DOHH2 (cell line): ENCODE results near the gene FAN1.

Experiments used
- H3F3A ChIP-seq: fragments of 200-600 bp; sonication (generic), shearing (Covaris generic); 2 replicates; pipeline ENCODE4 v1.6.0; 2016; ENCODE audit warnings: antibody characterized with exemption, mild to moderate bottlenecking; ENCODE audit not compliant: control insufficient read depth, insufficient read depth
- H3K27ac ChIP-seq: fragments of 200-600 bp; sonication (generic); 2 replicates; pipeline ENCODE4 v1.5.1; 2014; ENCODE audit warnings: low read depth, mild to moderate bottlenecking, low read length, moderate library complexity
- H3K27me3 ChIP-seq: fragments of 200-600 bp; sonication (generic); 2 replicates; pipeline ENCODE4 v1.6.1; 2014; ENCODE audit warnings: mild to moderate bottlenecking, low read length, mixed read lengths; ENCODE audit not compliant: control insufficient read depth
- H3K36me3 ChIP-seq: fragments of 200-600 bp; sonication (generic); 2 replicates; pipeline ENCODE4 v1.6.1; 2014; ENCODE audit warnings: mild to moderate bottlenecking, low read length, moderate library complexity, mixed read lengths; ENCODE audit not compliant: control insufficient read depth
- H3K4me1 ChIP-seq: fragments of 200-600 bp; sonication (generic); 2 replicates; pipeline ENCODE4 v1.6.1; 2014; ENCODE audit warnings: mild to moderate bottlenecking, low read length, mixed read lengths; ENCODE audit not compliant: control insufficient read depth
- H3K4me2 ChIP-seq: fragments of 200-600 bp; sonication (generic); 2 replicates; pipeline ENCODE4 v1.6.0; 2014; ENCODE audit warnings: mild to moderate bottlenecking, low read length, moderate library complexity
- H3K4me3 ChIP-seq: fragments of 200-600 bp; sonication (generic); 2 replicates; pipeline ENCODE4 v1.5.1; 2014; ENCODE audit warnings: mild to moderate bottlenecking, low read length, mixed read lengths
- H3K79me2 ChIP-seq: fragments of 200-600 bp; sonication (generic); 2 replicates; pipeline ENCODE4 v1.6.1; 2014; ENCODE audit warnings: mild to moderate bottlenecking, low read length, mixed read lengths; ENCODE audit not compliant: control insufficient read depth
- H3K9me2 ChIP-seq: fragments of 200-600 bp; sonication (generic); replicated peaks from 2 replicates; pipeline ENCODE4 v1.6.1; 2014; ENCODE audit warnings: mild to moderate bottlenecking, low read length, mixed read lengths; ENCODE audit not compliant: control insufficient read depth
- H3K9me3 ChIP-seq: fragments of 200-600 bp; sonication (generic); 2 replicates; pipeline ENCODE4 v1.6.1; 2014; ENCODE audit warnings: antibody characterized with exemption, low read length, mixed read lengths; ENCODE audit not compliant: control insufficient read depth, insufficient read depth
- H4K20me1 ChIP-seq: fragments of 200-600 bp; sonication (generic); 2 replicates; pipeline ENCODE4 v1.6.0; 2014; ENCODE audit warnings: low read depth, mild to moderate bottlenecking, antibody characterized with exemption, low read length, moderate library complexity; ENCODE audit not compliant: control insufficient read depth, insufficient read depth
- CTCF ChIP-seq: fragments of 200-600 bp; sonication (generic); IDR thresholded peaks from one replicate; pipeline ENCODE4 v1.5.1; 2014; ENCODE audit warnings: antibody characterized with exemption, mild to moderate bottlenecking, low read depth, low read length; ENCODE audit not compliant: poor library complexity, severe bottlenecking
- EZH2phosphoT487 ChIP-seq: fragments of 200-600 bp; sonication (generic); IDR thresholded peaks from 2 replicates; pipeline ENCODE4 v1.6.1; 2017; ENCODE audit warnings: borderline replicate concordance, mild to moderate bottlenecking, antibody characterized with exemption, low read length, moderate library complexity, mixed read lengths

The FAN1 gene

GRCh38 chr15:30925686-30926085 lies 22.0 kb downstream of the FAN1 start:
- Histone ChIP-seq H4K20me1 (no peaks in the 10 kb centered on the region), H3K36me3 (peaks cover 15% of the 10 kb centered on the region; the same call in 1 of the 2 replicates), H3K27me3 (no peaks in the 10 kb centered on the region), H3K4me2 (no peak overlapping the region), H3K9me3 (no peaks in the 10 kb centered on the region), H3F3A (no peaks in the 10 kb centered on the region), H3K79me2 (no peaks in the 10 kb centered on the region), H3K4me1 (no peaks in the 10 kb centered on the region), H3K4me3 (no peak overlapping the region), H3K27ac (no peak overlapping the region), H3K9me2 (no peaks in the 10 kb centered on the region)
- TF ChIP-seq CTCF (no peak), EZH2phosphoT487 (no peak)

GRCh38 chr15:30926161-30926560 lies 22.4 kb downstream of the FAN1 start:
- Histone ChIP-seq H4K20me1 (no peaks in the 10 kb centered on the region), H3K9me3 (no peaks in the 10 kb centered on the region), H3K4me2 (no peak overlapping the region), H3K27ac (no peak overlapping the region), H3K4me3 (no peak overlapping the region), H3K27me3 (no peaks in the 10 kb centered on the region), H3K79me2 (no peaks in the 10 kb centered on the region), H3K9me2 (no peaks in the 10 kb centered on the region), H3K36me3 (peaks cover 15% of the 10 kb centered on the region; the same call in 1 of the 2 replicates), H3F3A (no peaks in the 10 kb centered on the region), H3K4me1 (no peaks in the 10 kb centered on the region)
- TF ChIP-seq EZH2phosphoT487 (no peak), CTCF (no peak)

- Histone ChIP-seq H3K4me2 (no peak overlapping the region), H4K20me1 (no peaks in the 10 kb centered on the region), H3K27me3 (no peaks in the 10 kb centered on the region), H3K9me2 (no peaks in the 10 kb centered on the region), H3K36me3 (peaks cover 14% of the 10 kb centered on the region; the same call in 1 of the 2 replicates), H3K9me3 (no peaks in the 10 kb centered on the region), H3F3A (no peaks in the 10 kb centered on the region), H3K4me1 (no peaks in the 10 kb centered on the region), H3K27ac (no peak overlapping the region), H3K4me3 (no peak overlapping the region), H3K79me2 (no peaks in the 10 kb centered on the region)
- TF ChIP-seq CTCF (no peak), EZH2phosphoT487 (no peak)
Observed at GRCh38 chr15:30927148-30927761, 23.5 kb downstream of the FAN1 start.
